Skin epidermis (tissue), 12 donors: ENCODE measurements around the gene KRTAP4-7.
"Not testable (repeated sequence)": the region's sequence is repeated elsewhere in the genome, so short reads cannot be mapped to it uniquely, and the experiment has no call there.

Experiments used
- H3K27ac ChIP-seq, 21 experiments: fragments of 200-600 bp; sonication (generic) in 11 of 21; one replicate each; pipeline ENCODE4 v1.5.0; 2020; ENCODE audit warnings: mild to moderate bottlenecking in 3 of 21, inconsistent platforms in 2 of 21, moderate library complexity in 2 of 21
- H3K4me3 ChIP-seq, 7 experiments: fragments of 200-600 bp; sonication (generic) in 2 of 7; one replicate each; pipeline ENCODE4 v1.5.0; 2020; ENCODE audit warnings: inconsistent platforms in 2 of 7, mild to moderate bottlenecking in 2 of 7, moderate library complexity in 1 of 7

The KRTAP4-7 gene

GRCh38 chr17:41064301-41064700 lies 19.6 kb upstream of the KRTAP4-7 start:
- no peak overlapping the region for H3K4me3 ChIP-seq
- H3K27ac ChIP-seq, result no peak overlapping the region

- H3K4me3 ChIP-seq, H3K27ac ChIP-seq: not testable (repeated sequence)
These were observed 18.8 kb upstream of the KRTAP4-7 start for GRCh38 chr17:41065016-41065689.

- H3K4me3 ChIP-seq, result no peak within 1 kb of the TSS
- no peak within 1 kb of the TSS for H3K27ac ChIP-seq
These were observed 17.9 kb upstream of the KRTAP4-7 start, which contains the start of gene KRTAP2-4 for GRCh38 chr17:41065829-41066624. TSS of gene KRTAP2-4 (minus strand) at chr17:41065879. CDS start at chr17:41065845, 34 bp downstream.

- no peak overlapping the region for H3K4me3 ChIP-seq
- H3K27ac ChIP-seq, result no peak overlapping the region
These were observed 16.7 kb upstream of the KRTAP4-7 start for GRCh38 chr17:41067281-41067680.

DNA sequence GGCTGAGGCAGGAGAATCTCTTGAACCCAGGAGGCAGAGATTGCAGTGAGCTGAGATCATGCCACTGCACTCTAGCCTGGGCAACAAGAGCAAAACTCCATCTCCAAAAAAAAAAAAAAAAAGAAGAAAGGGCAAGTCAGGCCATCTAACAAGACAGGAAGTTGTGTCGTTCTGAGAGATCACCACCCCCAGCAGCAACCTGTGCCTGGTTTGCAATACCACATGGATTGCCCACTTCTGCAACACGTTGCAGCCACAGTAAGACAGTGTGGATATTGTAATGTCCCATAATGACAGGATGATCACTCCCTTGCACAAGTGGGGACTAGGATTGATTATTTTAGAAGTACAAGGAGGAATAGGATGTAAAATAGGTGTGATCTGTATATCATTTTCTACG lies 14.9 kb upstream of the KRTAP4-7 start:
- H3K4me3 ChIP-seq, result no peak overlapping the region
- no peak overlapping the region for H3K27ac ChIP-seq

GRCh38 chr17:41071606-41072360 lies 12.2 kb upstream of the KRTAP4-7 start:
- Histone ChIP-seq H3K4me3 (no peak overlapping the region), H3K27ac (no peak overlapping the region)

DNA sequence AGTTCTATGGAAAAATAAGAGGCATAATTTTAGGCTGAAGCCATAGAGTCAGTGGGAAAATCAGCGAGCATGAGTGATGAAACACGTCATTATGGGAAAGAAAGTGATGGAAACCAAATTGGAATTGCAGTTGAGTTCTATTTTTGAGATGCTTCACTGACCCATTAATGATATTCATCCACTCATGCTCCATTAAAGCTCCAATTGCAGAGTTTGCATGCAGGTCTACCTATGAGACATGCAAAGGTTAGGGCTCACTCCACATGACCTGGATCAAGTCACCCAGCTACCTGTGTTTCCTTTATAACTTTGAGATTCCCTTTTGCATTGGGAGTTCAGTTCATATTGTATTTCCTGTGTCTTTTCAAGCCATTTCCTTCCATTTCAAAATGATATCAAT lies 10.3 kb upstream of the KRTAP4-7 start:
- Histone ChIP-seq H3K27ac (no peak overlapping the region), H3K4me3 (no peak overlapping the region)

DNA sequence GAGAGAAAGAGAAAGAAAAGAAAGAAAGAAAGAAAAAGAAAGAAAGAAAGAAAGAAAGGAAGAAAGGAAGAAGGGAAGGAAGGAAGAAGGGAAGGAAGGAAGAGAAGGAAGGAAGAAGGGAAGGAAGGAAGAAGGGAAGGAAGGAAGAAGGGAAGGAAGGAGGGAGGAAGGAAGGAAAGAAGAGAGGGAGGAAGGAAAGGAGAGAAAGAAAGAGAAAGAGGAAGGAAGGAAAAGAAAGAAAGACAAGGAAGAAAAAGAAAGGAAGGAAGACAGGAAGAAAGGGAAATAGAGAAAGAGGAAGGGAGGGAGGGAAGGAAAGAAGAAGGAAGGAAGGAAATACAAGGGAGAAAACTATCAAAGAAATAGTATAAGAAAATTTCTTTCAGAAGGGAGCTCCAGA lies 7.2 kb upstream of the KRTAP4-7 start:
- no peak overlapping the region for H3K27ac ChIP-seq
- no peak overlapping the region for H3K4me3 ChIP-seq

DNA sequence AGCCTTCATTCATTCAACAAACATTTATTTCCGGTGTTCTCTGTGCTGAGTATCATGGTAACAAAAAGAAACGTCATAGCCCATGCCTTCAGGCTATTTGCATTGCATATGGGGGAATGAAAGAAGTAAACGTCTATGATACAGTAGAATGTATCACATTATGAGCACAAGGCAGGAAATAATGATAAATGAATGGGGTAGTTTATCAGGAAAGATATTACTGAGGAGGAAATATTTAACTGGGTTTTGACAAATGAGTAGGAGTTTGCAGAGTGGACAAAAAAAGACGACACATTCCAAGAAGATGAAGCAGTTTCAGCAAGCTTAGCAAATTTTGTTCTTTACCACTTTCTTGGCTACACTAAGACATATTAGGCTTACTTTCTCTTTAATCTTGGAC lies 1.3 kb upstream of the KRTAP4-7 start:
- Histone ChIP-seq H3K4me3 (no peak overlapping the region), H3K27ac (no peak overlapping the region)

- H3K27ac ChIP-seq, H3K4me3 ChIP-seq: not testable (repeated sequence)
These were observed 523 bp upstream of the KRTAP4-7 start for GRCh38 chr17:41083427-41083826.

DNA sequence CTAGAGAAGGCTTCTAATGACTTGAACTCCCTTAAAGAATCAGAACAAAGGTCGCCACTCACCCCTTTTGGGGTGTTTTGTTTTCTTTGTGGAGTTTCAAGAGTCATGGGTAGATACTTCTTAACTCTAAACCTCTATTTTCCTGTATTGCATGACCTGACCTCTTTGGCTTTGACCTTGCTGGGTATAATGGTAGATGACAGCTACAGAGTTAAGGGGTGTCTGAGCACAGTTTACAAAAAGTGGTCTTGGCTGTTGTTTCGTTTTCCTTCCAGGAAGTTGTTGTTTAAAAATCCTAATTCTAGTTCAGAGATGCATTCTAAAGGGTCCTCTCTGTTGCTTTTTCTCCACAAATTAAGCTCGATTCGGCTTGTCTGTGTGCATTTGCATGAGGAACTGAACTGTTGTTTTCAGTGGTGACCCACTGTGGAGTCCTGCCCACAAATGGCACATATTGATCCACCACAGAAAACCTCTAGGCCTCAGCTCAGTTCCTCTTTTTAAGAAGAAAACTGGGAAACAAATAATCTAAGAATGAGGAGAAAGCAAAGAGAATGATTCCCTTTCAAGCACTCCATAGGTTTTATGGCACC lies 4.9 kb downstream of the KRTAP4-7 start:
- not testable (repeated sequence) for H3K4me3 ChIP-seq, H3K27ac ChIP-seq

- Histone ChIP-seq H3K4me3 (no peak overlapping the region), H3K27ac (no peak overlapping the region)
These were observed 12.1 kb downstream of the KRTAP4-7 start for GRCh38 chr17:41096055-41096454.

GRCh38 chr17:41098042-41098441 lies 14.1 kb downstream of the KRTAP4-7 start, which contains the start of gene KRTAP4-8:
TSS of gene KRTAP4-8 (minus strand) at chr17:41098142. CDS start at chr17:41098084, 58 bp downstream.
- Histone ChIP-seq H3K27ac (no peak within 1 kb of the TSS), H3K4me3 (no peak within 1 kb of the TSS)

GRCh38 chr17:41098481-41098880 lies 14.5 kb downstream of the KRTAP4-7 start:
- H3K4me3 ChIP-seq, result no peak overlapping the region
- H3K27ac ChIP-seq, result no peak overlapping the region

- H3K27ac ChIP-seq, result not testable (repeated sequence)
These were observed 15.9 kb downstream of the KRTAP4-7 start for GRCh38 chr17:41099682-41100480.

DNA sequence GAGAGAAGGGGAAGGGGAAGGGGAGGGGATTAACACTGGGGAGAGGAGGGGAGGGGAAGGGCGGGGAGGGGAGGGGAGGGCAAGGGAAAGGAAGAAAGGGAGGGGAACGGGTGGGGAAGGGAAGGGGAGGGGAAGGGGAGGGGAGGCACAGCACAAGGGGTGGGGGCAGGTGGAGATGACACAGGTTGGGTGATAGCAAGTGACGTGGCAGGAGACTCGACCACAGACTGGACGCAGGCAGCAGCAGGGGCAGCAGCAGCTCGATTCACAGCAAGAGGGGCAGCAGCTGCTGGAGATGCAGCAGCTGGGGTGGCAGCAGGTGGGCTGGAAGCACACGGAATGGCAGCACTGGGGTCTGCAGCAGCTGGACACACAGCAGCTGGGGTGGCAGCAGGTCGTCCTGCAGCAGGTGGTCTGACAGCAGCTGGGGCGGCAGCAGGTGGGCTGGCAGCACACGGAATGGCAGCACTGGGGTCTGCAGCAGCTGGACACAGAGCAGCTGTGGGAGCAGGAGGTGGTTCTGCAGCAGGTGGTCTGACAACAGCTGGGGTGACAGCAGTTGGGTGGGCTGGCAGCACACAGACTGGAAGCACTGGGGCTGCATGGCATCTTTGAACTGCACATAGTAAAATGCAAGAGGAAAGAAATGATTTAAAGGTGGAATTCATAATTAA lies 17.8 kb downstream of the KRTAP4-7 start, which contains the start of gene KRTAP4-16:
KRTAP4-16 (minus strand) TSS at position 624 of the 674 bp plus-strand sequence; CDS start at position 624, 0 bp downstream.
- Histone ChIP-seq H3K4me3 (no peak within 1 kb of the TSS), H3K27ac (no peak within 1 kb of the TSS)

More at GRCh38 chr17:41099682-41100480, 15.9 kb downstream of the KRTAP4-7 start:
- H3K4me3 ChIP-seq, result not testable (repeated sequence)

DNA sequence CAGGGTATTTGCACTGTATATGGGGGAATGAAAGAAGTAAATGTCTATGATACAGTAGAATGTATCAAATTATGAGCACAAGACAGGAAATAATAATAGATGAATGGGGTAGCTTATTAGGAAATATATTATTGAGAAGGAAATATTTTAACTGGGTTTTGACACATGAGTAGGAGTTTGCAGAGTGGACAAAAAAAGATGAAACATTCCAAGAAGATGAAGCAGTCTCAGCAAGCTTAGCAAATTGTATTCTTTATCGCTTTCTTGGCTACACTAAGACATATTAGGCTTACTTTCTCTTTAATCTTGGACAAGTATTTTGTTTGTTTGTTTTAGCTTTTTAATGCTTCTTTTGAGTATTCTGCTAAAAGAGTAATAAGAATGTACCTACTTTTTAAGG lies 19.9 kb downstream of the KRTAP4-7 start:
- Histone ChIP-seq H3K27ac (no peak overlapping the region), H3K4me3 (no peak overlapping the region)

GRCh38 chr17:41104386-41105038 lies 20.6 kb downstream of the KRTAP4-7 start:
- not testable (repeated sequence) for H3K4me3 ChIP-seq, H3K27ac ChIP-seq
